Activated naive CD8-positive, alpha-beta T cell treated with anti-CD3 and anti-CD28 coated beads, Interleukin-2, amount 10 ng/mL, durations not matched to agents 7 days and 5 days (primary cell): Measurements from ENCODE around the gene GALNT4. TPM values are rescaled to one million over a fixed set of nuclear protein-coding genes. Genes with fewer than 3 reads are reported as not detected.

Experiments
- ATAC-seq: fragments of 150-1000 bp; cut with Tn5 transposase; one replicate; pipeline ENCODE4 v1.10.0; 2021; ENCODE audit warnings: low read depth, moderate library complexity
- POLR2A ChIA-PET: fragments of 350-600 bp; sonication (Branson Sonifier 250); formaldehyde crosslinking; loops from one replicate; lab custom pipeline; 2021; ENCODE audit warnings: antibody characterized with exemption; lab: Charles Lee
- DNase-seq: peaks from one replicate; pipeline ENCODE4 v3.0.0; 2021
- H3K27ac Mint-ChIP-seq: one replicate; pipeline ENCODE4 v1.8.0; 2022; ENCODE audit warnings: mild to moderate bottlenecking, mixed read lengths
- H3K27me3 Mint-ChIP-seq: one replicate; pipeline ENCODE4 v1.8.0; 2022; ENCODE audit warnings: mild to moderate bottlenecking, moderate library complexity, mixed read lengths
- H3K36me3 Mint-ChIP-seq: one replicate; pipeline ENCODE4 v1.8.0; 2021; ENCODE audit warnings: mild to moderate bottlenecking, mixed read lengths
- H3K4me1 Mint-ChIP-seq: one replicate; pipeline ENCODE4 v1.8.0; 2021; ENCODE audit warnings: mixed read lengths
- H3K4me3 Mint-ChIP-seq: one replicate; pipeline ENCODE4 v1.8.0; 2022; ENCODE audit warnings: mild to moderate bottlenecking, moderate library complexity, mixed read lengths
- H3K9me3 Mint-ChIP-seq: one replicate; pipeline ENCODE4 v1.8.0; 2021; ENCODE audit warnings: mixed read lengths
- total RNA-seq, 2 experiments: library from RNA; stranded (reverse); gene quantifications; one replicate each; pipeline ENCODE4 v1.2.3, GENCODE V29; 2021

Gene GALNT4
- total RNA-seq = 10 to 100 TPM; 15.6 to 16.3 TPM

DNA sequence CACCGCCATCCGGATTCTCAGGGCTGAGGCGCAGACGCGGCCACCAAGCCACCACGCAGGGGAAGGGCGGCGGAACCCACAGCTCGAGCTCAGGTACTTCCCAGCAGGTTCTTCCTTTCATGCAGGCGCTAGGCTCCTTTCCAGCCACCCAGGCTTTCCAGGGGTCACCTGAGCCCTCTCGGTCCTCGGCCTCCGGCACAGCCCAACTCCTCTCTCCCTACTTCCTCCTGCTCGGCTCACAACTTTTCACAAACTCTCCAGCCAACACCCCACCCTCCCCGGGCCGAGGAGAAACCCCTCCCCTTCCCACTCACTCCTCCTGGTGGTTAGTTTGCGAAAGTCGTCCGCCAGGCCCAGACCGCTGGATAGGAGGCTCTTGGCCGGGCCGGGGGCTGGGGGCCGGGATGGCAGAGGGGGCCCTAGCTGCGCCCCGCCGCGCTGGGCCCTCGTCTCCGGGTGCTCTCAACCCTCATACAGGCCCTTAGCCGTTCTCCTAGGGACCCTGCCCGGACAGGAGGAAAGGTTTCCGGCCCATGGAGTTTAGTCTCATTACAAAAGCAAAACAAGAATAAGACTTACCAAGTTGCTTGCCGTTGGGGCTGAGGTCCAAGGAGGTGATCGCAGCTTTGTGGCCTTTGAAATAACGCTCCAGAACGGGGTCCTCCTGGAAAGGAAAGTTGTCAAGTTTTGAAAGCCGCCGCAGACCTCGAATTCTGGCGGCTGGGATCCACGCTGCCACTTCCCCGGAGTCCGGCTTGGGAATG lies at the start of gene GALNT4:
Gene GALNT4 (minus strand): TSS at position 256 of the 764 bp plus-strand sequence. CDS start 247 bp downstream, at position 9.
- DNase-seq (peak; percentile 80), ATAC-seq (peak; percentile 61)
- POLR2A ChIA-PET = interaction anchor here (0.7 to 7.5 kb wide), 14 partner anchors 10 to 572 kb away, joined by 3 to 62 read pairs (median 4); partner anchors contain the start of genes ATP2B1 and DUSP6
- Mint-ChIP-seq H3K9me3 (no peaks in the 10 kb centered on the region), H3K27ac (peak within 1 kb of the TSS; percentile 97), H3K27me3 (no peaks in the 10 kb centered on the region), H3K4me1 (peaks cover 53% of the 10 kb centered on the region), H3K4me3 (peak within 1 kb of the TSS; percentile 98), H3K36me3 (peaks cover 34% of the 10 kb centered on the region)

DNA sequence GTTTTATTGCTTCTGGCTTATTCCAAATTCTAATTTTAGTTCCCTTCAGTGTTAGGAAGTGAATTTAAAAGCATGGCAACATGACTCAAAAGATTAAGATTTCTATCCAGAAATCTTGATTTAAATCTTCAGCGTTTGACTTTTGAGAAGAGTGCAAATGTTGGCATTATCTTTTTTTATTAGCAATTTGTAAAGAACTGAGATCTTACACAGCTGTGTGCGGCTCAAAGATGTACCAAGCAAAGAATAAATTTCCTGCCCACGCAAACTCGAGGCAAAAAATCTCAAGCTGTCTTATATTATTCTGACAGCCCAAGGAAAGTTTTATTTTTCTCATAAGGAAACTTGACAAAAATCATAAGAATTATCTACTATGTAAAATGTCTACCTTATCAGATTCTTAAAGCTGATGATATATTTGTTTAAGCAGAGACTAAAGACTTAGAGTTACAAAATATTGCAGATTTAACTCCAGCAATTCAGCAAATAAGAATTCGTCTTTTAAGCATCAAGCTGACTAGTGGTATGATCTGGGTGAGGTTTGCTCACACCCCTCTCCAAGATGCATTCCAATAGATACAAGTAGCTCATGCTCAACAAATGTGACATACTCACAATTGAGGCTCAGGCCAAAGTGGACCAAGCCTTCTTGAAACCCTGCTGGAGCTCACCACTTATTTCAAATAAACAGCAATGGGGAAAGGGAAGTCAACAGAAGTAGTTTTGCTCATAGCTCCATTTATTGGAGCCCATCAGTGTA lies 48.6 kb upstream of the GALNT4 start:
- H3K36me3 Mint-ChIP-seq = peaks cover 3% of the 10 kb centered on the region

DNA sequence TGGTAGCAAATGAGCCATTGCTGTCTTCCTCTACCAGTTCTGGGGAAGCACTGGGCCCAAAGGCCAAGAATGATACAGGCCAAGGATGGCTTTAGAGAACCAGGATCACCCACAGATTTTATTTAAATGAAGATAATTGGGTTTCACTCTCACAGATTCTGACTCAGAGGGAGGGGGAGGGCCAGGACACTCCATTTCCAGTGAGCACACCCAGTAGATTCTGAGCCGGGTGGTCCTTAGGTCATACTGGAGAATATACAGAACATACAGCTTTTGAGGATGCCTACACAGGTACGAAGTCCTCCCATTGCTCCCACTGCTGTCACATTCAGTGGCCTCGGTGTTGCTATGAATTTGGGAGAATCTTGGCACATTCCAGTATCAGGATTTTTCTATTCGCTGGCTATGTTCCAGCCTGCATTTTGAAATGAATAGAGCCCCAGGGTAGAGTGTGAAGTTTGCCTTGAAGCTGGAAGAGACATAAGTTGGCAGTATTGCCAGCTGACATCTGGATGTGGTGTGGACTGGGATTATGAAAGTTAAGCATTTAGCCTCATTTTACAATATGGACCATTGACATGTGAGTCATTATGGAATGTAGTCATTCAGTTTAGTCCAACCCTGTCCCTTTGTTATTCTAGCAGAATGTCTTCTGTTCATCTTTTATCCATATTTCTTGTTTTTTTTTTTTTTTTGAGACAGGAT lies 47.0 kb upstream of the GALNT4 start:
- Mint-ChIP-seq H3K27me3 (no peaks in the 10 kb centered on the region), H3K9me3 (no peaks in the 10 kb centered on the region), H3K27ac (no peak overlapping the region), H3K4me1 (no peaks in the 10 kb centered on the region), H3K36me3 (peaks cover 6% of the 10 kb centered on the region), H3K4me3 (no peak overlapping the region)
- ATAC-seq = no peak
- POLR2A ChIA-PET = no interaction called here
- no peak for DNase-seq

More for the DNA sequence above, 48.6 kb upstream of the GALNT4 start:
- Mint-ChIP-seq H3K4me1 (no peaks in the 10 kb centered on the region), H3K27ac (no peak overlapping the region), H3K27me3 (no peaks in the 10 kb centered on the region), H3K4me3 (no peak overlapping the region), H3K9me3 (no peaks in the 10 kb centered on the region)
- DNase-seq (no peak), ATAC-seq (no peak)
- POLR2A ChIA-PET = no interaction called here

DNA sequence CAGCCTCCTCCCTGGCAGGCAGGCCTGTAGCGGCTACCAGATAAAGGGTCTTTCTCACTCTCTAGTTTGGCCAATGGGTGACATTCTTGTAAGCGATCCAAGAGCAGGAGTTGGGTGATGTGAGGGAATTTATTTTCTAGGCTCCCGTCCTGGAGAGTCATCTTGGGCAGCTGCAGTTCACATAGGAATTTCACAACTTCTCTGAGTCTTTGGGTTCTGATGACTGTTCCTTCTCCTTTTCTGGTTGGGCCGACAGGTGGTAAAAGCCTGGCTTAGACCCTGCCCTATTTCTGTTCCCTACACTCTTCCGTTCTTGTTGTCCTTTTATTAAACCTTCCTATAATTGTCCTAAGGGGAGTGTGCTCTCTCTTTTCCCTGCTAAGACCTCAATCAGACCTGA lies 43.9 kb upstream of the GALNT4 start:
- no peaks in the 10 kb centered on the region for H3K27me3 Mint-ChIP-seq
- H3K36me3 Mint-ChIP-seq = peaks cover 6% of the 10 kb centered on the region
- H3K4me1 Mint-ChIP-seq = no peaks in the 10 kb centered on the region
- DNase-seq (no peak), ATAC-seq (no peak)
- H3K27ac Mint-ChIP-seq = no peak overlapping the region
- no peaks in the 10 kb centered on the region for H3K9me3 Mint-ChIP-seq
- POLR2A ChIA-PET = no interaction called here
- H3K4me3 Mint-ChIP-seq = no peak overlapping the region

GRCh38 chr12:89567691-89568239 lies 43.2 kb upstream of the GALNT4 start:
- ATAC-seq (no peak), DNase-seq (no peak)
- no peaks in the 10 kb centered on the region for H3K4me1 Mint-ChIP-seq
- POLR2A ChIA-PET = no interaction called here
- no peak overlapping the region for H3K27ac Mint-ChIP-seq
- H3K9me3 Mint-ChIP-seq = no peaks in the 10 kb centered on the region
- H3K36me3 Mint-ChIP-seq = peaks cover 9% of the 10 kb centered on the region
- no peaks in the 10 kb centered on the region for H3K27me3 Mint-ChIP-seq
- no peak overlapping the region for H3K4me3 Mint-ChIP-seq

DNA sequence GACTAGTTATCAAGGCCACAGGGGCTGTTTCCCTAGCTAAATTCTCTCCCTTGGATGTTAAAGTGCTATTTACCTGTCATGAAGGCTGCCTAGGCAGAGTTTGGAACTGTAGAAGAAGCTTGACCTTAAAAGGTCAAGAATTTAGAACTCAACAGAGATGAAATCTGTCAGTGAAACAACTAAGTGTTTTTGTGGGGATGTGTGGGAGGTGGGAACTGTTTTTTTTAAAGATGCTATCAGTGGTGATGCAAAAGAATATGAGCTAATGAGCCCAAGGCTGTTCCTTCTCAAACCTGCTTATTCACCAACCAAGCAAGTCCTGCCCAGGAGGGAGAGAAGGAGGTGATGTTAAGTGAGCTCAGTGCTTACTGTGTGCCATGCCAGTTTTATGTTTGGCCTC lies 42.0 kb upstream of the GALNT4 start:
- Mint-ChIP-seq H3K27me3 (no peaks in the 10 kb centered on the region), H3K4me3 (no peak overlapping the region), H3K9me3 (no peaks in the 10 kb centered on the region), H3K36me3 (peaks cover 12% of the 10 kb centered on the region), H3K27ac (no peak overlapping the region), H3K4me1 (peaks cover 4% of the 10 kb centered on the region)
- ATAC-seq = no peak
- POLR2A ChIA-PET = no interaction called here
- no peak for DNase-seq

GRCh38 chr12:89565002-89565401 lies 40.4 kb upstream of the GALNT4 start:
- peaks cover 5% of the 10 kb centered on the region for H3K4me1 Mint-ChIP-seq
- H3K27me3 Mint-ChIP-seq = no peaks in the 10 kb centered on the region
- H3K36me3 Mint-ChIP-seq = peaks cover 12% of the 10 kb centered on the region
- no peak for ATAC-seq
- POLR2A ChIA-PET = no interaction called here
- no peaks in the 10 kb centered on the region for H3K9me3 Mint-ChIP-seq
- no peak overlapping the region for H3K4me3 Mint-ChIP-seq
- DNase-seq = no peak
- no peak overlapping the region for H3K27ac Mint-ChIP-seq

GRCh38 chr12:89559753-89560152 lies 35.2 kb upstream of the GALNT4 start:
- POLR2A ChIA-PET = no interaction called here
- no peak for DNase-seq
- Mint-ChIP-seq H3K36me3 (peaks cover 10% of the 10 kb centered on the region), H3K4me3 (no peak overlapping the region), H3K27ac (no peak overlapping the region), H3K4me1 (peaks cover 5% of the 10 kb centered on the region), H3K27me3 (no peaks in the 10 kb centered on the region), H3K9me3 (no peaks in the 10 kb centered on the region)
- ATAC-seq = no peak

DNA sequence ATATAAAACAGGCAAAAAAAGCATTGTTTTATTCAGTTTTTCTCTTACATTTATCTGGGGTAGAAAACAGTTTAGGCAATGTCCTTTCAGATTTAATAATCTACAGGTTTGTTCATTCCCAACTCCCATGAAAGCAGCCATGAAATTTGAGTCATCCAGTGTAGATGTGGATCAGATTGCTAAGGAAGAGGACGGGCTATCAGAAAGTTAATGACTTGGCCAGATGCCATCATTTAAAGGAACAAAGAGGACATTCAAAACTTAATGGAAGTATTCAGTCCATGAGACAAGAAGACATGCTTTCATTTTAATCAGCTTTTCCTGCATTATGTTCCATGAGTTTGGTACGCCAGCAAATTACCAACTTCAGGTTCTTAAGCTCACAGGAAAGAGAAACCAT lies 32.4 kb upstream of the GALNT4 start:
- Mint-ChIP-seq H3K9me3 (no peaks in the 10 kb centered on the region), H3K4me3 (no peak overlapping the region), H3K4me1 (peaks cover 4% of the 10 kb centered on the region), H3K36me3 (peaks cover 6% of the 10 kb centered on the region), H3K27ac (no peak overlapping the region), H3K27me3 (no peaks in the 10 kb centered on the region)
- DNase-seq (no peak), ATAC-seq (no peak)
- POLR2A ChIA-PET = no interaction called here

DNA sequence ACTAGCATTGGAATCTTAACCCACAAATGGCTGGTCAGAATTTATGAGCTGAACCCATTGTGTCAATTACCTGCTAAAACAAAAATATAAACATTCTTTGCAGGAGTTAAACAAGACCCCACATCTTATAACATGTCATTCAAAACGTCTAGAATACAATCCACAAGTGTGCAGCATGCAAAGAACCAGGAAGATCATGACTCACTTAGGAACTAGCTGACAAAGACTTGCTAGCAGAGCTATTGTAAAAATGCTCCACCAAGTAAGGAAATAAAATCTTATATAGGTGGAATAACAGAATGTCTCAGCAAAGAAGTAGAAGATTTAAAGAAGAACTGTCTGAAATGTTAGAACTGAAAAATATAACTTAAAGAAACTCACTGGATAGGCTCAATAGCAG lies 27.8 kb upstream of the GALNT4 start:
- no peaks in the 10 kb centered on the region for H3K9me3 Mint-ChIP-seq
- H3K4me3 Mint-ChIP-seq = no peak overlapping the region
- POLR2A ChIA-PET = interaction anchor here (1.7 kb wide), 1 partner anchor 14 kb away, joined by 4 read pairs; no protein-coding TSS in a partner anchor
- H3K27me3 Mint-ChIP-seq = no peaks in the 10 kb centered on the region
- DNase-seq (no peak), ATAC-seq (no peak)
- no peaks in the 10 kb centered on the region for H3K4me1 Mint-ChIP-seq
- no peaks in the 10 kb centered on the region for H3K36me3 Mint-ChIP-seq
- no peak overlapping the region for H3K27ac Mint-ChIP-seq

DNA sequence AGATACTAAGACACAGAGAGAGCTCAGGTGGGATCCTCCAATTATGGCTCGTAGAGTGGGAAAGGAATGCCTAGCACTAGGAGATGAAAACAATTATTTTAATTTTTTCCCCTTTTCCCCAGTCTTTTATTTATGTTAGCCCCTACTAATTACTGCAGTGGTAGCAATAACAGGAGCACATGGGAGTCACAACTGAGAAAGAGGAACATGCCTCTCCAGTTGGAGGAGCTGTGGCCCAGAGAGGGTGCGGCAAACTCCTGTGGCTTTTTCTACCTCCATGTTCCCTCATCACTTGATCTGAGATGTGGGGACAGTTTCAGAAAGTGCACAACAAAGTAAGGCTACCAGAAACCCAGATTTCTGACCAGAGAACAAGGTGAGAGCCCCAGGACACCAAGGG lies 27.2 kb upstream of the GALNT4 start:
- H3K4me1 Mint-ChIP-seq = no peaks in the 10 kb centered on the region

GRCh38 chr12:89547101-89547500 lies 22.5 kb upstream of the GALNT4 start:
- no peaks in the 10 kb centered on the region for H3K9me3 Mint-ChIP-seq
- H3K4me3 Mint-ChIP-seq = no peak overlapping the region
- H3K36me3 Mint-ChIP-seq = no peaks in the 10 kb centered on the region
- POLR2A ChIA-PET = no interaction called here
- H3K27ac Mint-ChIP-seq = no peak overlapping the region
- H3K27me3 Mint-ChIP-seq = no peaks in the 10 kb centered on the region
- ATAC-seq (no peak), DNase-seq (no peak)
- peaks cover 7% of the 10 kb centered on the region for H3K4me1 Mint-ChIP-seq

More for the DNA sequence above, 27.2 kb upstream of the GALNT4 start:
- no peaks in the 10 kb centered on the region for H3K36me3 Mint-ChIP-seq
- DNase-seq = no peak
- H3K27ac Mint-ChIP-seq = no peak overlapping the region
- H3K4me3 Mint-ChIP-seq = no peak overlapping the region
- H3K27me3 Mint-ChIP-seq = no peaks in the 10 kb centered on the region
- POLR2A ChIA-PET = interaction anchor here (1.7 kb wide), 1 partner anchor 13 kb away, joined by 4 read pairs; no protein-coding TSS in a partner anchor
- no peaks in the 10 kb centered on the region for H3K9me3 Mint-ChIP-seq
- ATAC-seq = no peak

GRCh38 chr12:89546151-89546550 lies 21.6 kb upstream of the GALNT4 start:
- ATAC-seq (no peak), DNase-seq (no peak)
- no peaks in the 10 kb centered on the region for H3K36me3 Mint-ChIP-seq
- POLR2A ChIA-PET = no interaction called here
- no peak overlapping the region for H3K27ac Mint-ChIP-seq
- no peaks in the 10 kb centered on the region for H3K9me3 Mint-ChIP-seq
- no peaks in the 10 kb centered on the region for H3K27me3 Mint-ChIP-seq
- no peak overlapping the region for H3K4me3 Mint-ChIP-seq
- H3K4me1 Mint-ChIP-seq = peaks cover 7% of the 10 kb centered on the region
